Stimulated activated effector memory CD8-positive, alpha-beta T cell treated with anti-CD3 and anti-CD28 coated beads, Interleukin-12 subunit alpha, Interleukin-12 subunit beta, amount 100 ng/mL, for 72 hours (primary cell): ENCODE results near the gene COL27A1.
A peak's percentile ranks its signal among the peaks of the same experiment; 100 is the strongest.

Experiments
- ATAC-seq: fragments of 150-1000 bp; cut with Tn5 transposase; 2 replicates; pipeline ENCODE4 v1.10.0; 2021
- DNase-seq, 2 donors: peaks; one replicate each; pipeline ENCODE4 v3.0.0; 2021 to 2022; ENCODE audit warnings: low spot score in 2 of 2
- H3K27ac Mint-ChIP-seq: one replicate; pipeline ENCODE4 v1.8.0; 2022; ENCODE audit warnings: mild to moderate bottlenecking, mixed read lengths
- H3K36me3 Mint-ChIP-seq: one replicate; pipeline ENCODE4 v1.8.0; 2022; ENCODE audit warnings: mild to moderate bottlenecking, mixed read lengths
- H3K4me1 Mint-ChIP-seq: one replicate; pipeline ENCODE4 v1.8.0; 2022; ENCODE audit warnings: mixed read lengths
- H3K4me3 Mint-ChIP-seq: one replicate; pipeline ENCODE4 v1.8.0; 2022; ENCODE audit warnings: mild to moderate bottlenecking, mixed read lengths
- H3K9me3 Mint-ChIP-seq: one replicate; pipeline ENCODE4 v1.8.0; 2022; ENCODE audit warnings: mixed read lengths

Gene COL27A1

GRCh38 chr9:114349713-114350480, 194.6 kb downstream of the COL27A1 start:
- Mint-ChIP-seq H3K9me3 (no peaks in the 10 kb centered on the region), H3K27ac (peak overlapping the region; percentile 90), H3K4me3 (peak overlapping the region; percentile 46), H3K4me1 (peaks cover 43% of the 10 kb centered on the region), H3K36me3 (peaks cover 100% of the 10 kb centered on the region)
- DNase-seq, result no peak
- no peak for ATAC-seq

GRCh38 chr9:114350636-114351401, 195.5 kb downstream of the COL27A1 start:
- no peak for DNase-seq
- Mint-ChIP-seq H3K9me3 (no peaks in the 10 kb centered on the region), H3K4me1 (peaks cover 42% of the 10 kb centered on the region), H3K27ac (peak overlapping the region; percentile 90), H3K4me3 (peak overlapping the region; percentile 46), H3K36me3 (peaks cover 100% of the 10 kb centered on the region)
- ATAC-seq, result peak; percentile 26

- H3K36me3 Mint-ChIP-seq, result peaks cover 100% of the 10 kb centered on the region
- DNase-seq (no peak), ATAC-seq (no peak)
- H3K4me1 Mint-ChIP-seq, result peaks cover 50% of the 10 kb centered on the region
- peak overlapping the region; percentile 29 for H3K27ac Mint-ChIP-seq
- no peak overlapping the region for H3K4me3 Mint-ChIP-seq
- H3K9me3 Mint-ChIP-seq, result no peaks in the 10 kb centered on the region
Observed at GRCh38 chr9:114351932-114352331, 196.6 kb downstream of the COL27A1 start.

GRCh38 chr9:114355821-114356220, 200.5 kb downstream of the COL27A1 start:
- Mint-ChIP-seq H3K36me3 (peaks cover 100% of the 10 kb centered on the region), H3K9me3 (no peaks in the 10 kb centered on the region), H3K4me3 (no peak overlapping the region), H3K4me1 (peaks cover 43% of the 10 kb centered on the region), H3K27ac (peak overlapping the region; percentile 97)
- DNase-seq (no peak), ATAC-seq (no peak)

GRCh38 chr9:114356792-114357191, 201.5 kb downstream of the COL27A1 start:
- peak overlapping the region; percentile 97 for H3K27ac Mint-ChIP-seq
- H3K36me3 Mint-ChIP-seq, result peaks cover 100% of the 10 kb centered on the region
- DNase-seq, result no peak
- no peak for ATAC-seq
- H3K4me3 Mint-ChIP-seq, result no peak overlapping the region
- no peaks in the 10 kb centered on the region for H3K9me3 Mint-ChIP-seq
- peaks cover 45% of the 10 kb centered on the region for H3K4me1 Mint-ChIP-seq

- peaks cover 45% of the 10 kb centered on the region for H3K4me1 Mint-ChIP-seq
- peak overlapping the region; percentile 97 for H3K27ac Mint-ChIP-seq
- H3K36me3 Mint-ChIP-seq, result peaks cover 100% of the 10 kb centered on the region
- H3K4me3 Mint-ChIP-seq, result no peak overlapping the region
- DNase-seq, result no peak
- no peak for ATAC-seq
- no peaks in the 10 kb centered on the region for H3K9me3 Mint-ChIP-seq
Observed at GRCh38 chr9:114357360-114357759, 202.0 kb downstream of the COL27A1 start.

- ATAC-seq, result no peak
- Mint-ChIP-seq H3K36me3 (peaks cover 100% of the 10 kb centered on the region), H3K27ac (peak overlapping the region; percentile 97), H3K9me3 (no peaks in the 10 kb centered on the region), H3K4me1 (peaks cover 48% of the 10 kb centered on the region), H3K4me3 (no peak overlapping the region)
- no peak for DNase-seq
Observed at GRCh38 chr9:114357911-114358328, 202.6 kb downstream of the COL27A1 start.

GRCh38 chr9:114359801-114360200, 204.5 kb downstream of the COL27A1 start:
- H3K36me3 Mint-ChIP-seq, result peaks cover 100% of the 10 kb centered on the region
- H3K4me1 Mint-ChIP-seq, result peaks cover 66% of the 10 kb centered on the region
- H3K9me3 Mint-ChIP-seq, result no peaks in the 10 kb centered on the region
- peak overlapping the region; percentile 97 for H3K27ac Mint-ChIP-seq
- DNase-seq (no peak), ATAC-seq (no peak)
- no peak overlapping the region for H3K4me3 Mint-ChIP-seq

- H3K27ac Mint-ChIP-seq, result peak overlapping the region; percentile 97
- peaks cover 100% of the 10 kb centered on the region for H3K36me3 Mint-ChIP-seq
- DNase-seq, result no peak
- H3K9me3 Mint-ChIP-seq, result no peaks in the 10 kb centered on the region
- H3K4me3 Mint-ChIP-seq, result no peak overlapping the region
- no peak for ATAC-seq
- H3K4me1 Mint-ChIP-seq, result peaks cover 75% of the 10 kb centered on the region
Observed at GRCh38 chr9:114361542-114361941, 206.2 kb downstream of the COL27A1 start.
